NOMO-1 (cell line): ENCODE measurements around the gene VPS18.

ENCODE experiments used
- DNase-seq, 2 experiments: peaks; one replicate each; lab custom pipeline; 2025; ENCODE audit not compliant: unreplicated experiment in 2 of 2; lab: John Stamatoyannopoulos, UW

The VPS18 gene

DNA sequence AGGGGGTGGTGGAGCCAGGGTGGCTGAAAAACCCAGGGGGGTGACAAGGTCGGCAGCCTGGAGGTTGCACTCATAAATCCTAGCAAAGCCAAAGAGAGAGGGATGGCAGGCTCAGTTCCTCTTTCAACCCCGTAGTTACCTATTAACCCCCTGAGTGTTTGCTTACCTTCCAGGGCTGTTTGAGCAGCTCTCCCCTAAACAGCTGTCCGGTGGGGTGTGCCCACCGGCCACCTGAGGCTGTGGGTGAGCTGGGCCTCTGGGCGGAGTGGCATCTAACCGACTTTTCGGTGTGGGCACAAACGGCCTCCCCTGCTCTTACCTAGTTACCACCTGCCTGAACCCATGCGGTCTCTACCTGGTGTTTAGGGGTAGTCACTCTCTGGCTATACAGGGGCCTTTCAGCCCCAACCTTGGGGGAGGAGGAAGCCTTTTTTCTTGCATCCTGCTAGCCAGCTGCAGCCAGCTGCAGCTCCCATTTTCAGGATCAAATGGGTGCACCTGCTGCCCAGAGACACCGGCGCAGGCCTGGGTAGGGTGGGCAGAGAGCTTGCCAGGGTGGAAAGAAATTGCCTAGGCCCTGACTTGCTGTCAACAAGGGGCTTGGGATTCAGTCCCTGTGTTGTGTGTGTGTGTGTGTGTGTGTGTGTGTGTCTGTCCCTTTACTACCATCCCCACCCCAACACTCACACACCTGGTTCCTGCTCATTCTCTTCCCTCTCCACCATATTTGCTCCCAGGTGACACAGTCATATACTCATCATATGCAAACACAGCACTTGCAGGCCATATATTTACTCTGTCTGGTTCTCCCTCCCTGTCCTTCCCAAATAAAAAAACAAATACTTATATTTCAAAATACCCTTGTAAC lies 38.6 kb downstream of the VPS18 start:
- no peak for DNase-seq

DNA sequence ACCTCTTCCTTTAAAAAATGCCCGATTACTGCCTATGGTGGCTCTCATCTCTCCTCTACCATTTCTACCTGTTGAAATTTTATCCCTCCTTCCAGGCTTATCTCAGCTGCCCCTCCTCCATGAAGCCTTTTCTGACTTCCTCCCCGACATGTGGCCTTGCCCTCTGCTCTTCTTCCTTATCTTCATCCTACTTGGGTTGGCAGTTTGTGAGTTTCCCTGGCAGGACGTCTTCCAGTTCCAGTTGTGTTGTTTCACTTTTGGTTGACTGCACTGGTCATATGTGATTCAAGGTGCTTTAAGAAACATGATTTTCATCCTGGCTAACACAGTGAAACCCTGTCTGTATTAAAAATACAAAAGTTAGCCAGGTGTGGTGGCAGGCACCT lies 39.3 kb downstream of the VPS18 start:
- DNase-seq = no peak

DNA sequence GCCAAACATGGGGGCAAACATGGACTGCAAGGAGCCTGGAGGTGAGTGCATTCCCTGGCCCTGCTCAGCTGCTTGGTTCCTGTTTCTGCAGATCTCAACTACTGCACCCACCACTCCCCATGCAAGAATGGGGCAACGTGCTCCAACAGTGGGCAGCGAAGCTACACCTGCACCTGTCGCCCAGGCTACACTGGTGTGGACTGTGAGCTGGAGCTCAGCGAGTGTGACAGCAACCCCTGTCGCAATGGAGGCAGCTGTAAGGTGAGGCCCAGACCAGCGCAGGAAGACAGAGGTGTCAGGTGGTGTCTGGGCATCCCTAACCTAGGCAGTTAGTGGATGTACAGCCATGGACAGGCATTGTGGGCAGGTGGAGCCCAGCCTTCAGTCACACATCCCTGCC lies 40.2 kb downstream of the VPS18 start:
- no peak for DNase-seq

DNA sequence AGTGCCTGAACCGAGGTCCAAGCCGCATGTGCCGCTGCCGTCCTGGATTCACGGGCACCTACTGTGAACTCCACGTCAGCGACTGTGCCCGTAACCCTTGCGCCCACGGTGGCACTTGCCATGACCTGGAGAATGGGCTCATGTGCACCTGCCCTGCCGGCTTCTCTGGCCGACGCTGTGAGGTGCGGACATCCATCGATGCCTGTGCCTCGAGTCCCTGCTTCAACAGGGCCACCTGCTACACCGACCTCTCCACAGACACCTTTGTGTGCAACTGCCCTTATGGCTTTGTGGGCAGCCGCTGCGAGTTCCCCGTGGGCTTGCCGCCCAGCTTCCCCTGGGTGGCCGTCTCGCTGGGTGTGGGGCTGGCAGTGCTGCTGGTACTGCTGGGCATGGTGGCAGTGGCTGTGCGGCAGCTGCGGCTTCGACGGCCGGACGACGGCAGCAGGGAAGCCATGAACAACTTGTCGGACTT lies 42.0 kb downstream of the VPS18 start:
- no peak for DNase-seq

DNA sequence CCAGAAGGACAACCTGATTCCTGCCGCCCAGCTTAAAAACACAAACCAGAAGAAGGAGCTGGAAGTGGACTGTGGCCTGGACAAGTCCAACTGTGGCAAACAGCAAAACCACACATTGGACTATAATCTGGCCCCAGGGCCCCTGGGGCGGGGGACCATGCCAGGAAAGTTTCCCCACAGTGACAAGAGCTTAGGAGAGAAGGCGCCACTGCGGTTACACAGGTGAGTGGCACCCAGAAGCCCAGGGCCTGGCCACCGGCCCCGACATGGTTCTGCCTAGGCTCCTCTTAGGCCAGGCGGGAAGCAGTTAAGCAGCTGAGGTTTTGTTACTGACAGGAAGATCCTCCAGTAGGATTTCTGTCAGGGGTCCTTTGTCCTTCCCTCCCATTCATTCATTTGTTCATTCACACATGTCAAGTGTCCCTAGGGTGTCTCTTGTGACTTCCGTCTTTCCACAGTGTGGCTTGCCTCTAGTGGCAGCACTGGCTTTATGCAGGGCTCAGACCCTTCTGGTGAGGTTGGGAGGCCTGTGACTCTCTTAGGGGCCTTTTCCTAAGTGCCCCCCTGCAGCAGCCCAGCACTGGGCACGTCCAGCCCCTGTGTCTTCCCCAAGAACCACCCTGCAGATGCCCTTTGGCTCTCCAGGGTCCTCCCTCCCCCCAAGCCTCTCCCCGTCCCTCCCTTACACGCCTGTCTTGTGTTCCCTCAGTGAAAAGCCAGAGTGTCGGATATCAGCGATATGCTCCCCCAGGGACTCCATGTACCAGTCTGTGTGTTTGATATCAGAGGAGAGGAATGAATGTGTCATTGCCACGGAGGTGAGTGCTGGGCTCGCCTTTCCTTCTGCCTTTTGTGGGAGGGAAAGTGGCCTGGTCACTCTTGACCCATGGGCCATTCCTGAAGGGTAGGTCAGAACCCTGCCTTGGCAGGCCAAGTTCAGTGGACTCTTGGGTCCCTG lies 42.7 kb downstream of the VPS18 start:
- no peak for DNase-seq

DNA sequence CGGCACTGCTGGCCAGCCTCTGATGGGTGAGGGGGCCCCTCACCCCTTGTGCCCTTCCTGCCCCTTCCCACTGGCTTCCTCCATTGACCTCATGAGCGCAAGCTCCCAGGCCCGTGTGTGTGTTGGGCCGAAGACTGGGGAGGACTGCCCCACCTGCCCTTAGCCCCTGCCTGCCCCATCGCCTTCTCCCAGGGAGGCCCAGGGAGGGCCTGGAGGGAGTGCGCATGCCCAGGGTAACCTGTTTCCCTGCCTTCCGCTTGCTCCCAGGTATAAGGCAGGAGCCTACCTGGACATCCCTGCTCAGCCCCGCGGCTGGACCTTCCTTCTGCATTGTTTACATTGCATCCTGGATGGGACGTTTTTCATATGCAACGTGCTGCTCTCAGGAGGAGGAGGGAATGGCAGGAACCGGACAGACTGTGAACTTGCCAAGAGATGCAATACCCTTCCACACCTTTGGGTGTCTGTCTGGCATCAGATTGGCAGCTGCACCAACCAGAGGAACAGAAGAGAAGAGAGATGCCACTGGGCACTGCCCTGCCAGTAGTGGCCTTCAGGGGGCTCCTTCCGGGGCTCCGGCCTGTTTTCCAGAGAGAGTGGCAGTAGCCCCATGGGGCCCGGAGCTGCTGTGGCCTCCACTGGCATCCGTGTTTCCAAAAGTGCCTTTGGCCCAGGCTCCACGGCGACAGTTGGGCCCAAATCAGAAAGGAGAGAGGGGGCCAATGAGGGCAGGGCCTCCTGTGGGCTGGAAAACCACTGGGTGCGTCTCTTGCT lies 43.7 kb downstream of the VPS18 start:
- DNase-seq = no peak

DNA sequence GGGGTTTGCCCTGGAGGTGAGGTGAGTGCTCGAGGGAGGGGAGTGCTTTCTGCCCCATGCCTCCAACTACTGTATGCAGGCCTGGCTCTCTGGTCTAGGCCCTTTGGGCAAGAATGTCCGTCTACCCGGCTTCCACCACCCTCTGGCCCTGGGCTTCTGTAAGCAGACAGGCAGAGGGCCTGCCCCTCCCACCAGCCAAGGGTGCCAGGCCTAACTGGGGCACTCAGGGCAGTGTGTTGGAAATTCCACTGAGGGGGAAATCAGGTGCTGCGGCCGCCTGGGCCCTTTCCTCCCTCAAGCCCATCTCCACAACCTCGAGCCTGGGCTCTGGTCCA lies 44.3 kb downstream of the VPS18 start:
- DNase-seq = no peak

DNA sequence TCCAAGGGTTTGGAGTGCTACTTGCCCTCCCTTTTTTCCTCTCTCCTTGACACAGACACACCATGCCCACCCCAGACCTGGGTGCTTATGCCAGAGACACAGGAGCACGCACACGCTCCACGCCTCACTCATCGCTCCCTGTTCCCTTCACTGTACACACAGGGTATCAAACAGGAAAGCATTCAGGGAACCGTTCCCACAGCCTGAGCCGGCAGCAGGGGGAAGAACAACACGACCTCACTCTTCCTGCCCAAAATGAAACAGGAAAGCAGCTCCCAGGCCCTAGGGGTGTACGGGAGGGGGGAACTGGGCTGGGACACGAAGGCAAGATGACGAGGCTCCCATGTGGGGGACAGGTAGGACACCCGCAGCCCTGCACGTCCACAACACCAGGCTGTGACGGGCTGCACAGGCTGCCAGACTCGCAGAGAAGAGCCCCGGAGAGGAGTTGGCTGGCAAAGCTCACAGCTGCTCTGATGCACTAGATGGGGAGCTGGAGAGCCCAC lies 46.1 kb downstream of the VPS18 start:
- DNase-seq = no peak

DNA sequence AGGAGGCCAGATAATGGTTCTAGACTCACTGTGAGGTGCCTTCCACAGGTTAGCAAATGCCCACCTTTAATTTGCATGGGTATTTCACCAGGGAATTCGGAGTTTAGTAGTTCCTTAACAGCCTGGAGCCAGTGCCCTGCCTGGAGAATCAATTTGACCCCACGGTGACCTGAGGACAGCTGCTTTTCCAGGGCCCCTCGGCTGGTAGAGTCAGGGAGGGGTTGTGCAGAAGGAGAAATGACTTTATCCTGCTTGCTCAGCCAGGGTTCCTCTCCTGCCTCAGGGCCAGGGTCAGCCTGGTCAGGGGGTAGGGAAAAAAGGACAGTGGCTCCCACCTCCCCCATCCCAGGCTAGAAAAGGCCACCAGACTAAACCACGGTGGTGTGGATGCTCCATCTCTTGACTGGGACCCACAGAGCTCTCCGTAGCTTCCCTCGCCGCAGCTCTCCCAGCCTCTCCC lies 46.8 kb downstream of the VPS18 start:
- DNase-seq = no peak

DNA sequence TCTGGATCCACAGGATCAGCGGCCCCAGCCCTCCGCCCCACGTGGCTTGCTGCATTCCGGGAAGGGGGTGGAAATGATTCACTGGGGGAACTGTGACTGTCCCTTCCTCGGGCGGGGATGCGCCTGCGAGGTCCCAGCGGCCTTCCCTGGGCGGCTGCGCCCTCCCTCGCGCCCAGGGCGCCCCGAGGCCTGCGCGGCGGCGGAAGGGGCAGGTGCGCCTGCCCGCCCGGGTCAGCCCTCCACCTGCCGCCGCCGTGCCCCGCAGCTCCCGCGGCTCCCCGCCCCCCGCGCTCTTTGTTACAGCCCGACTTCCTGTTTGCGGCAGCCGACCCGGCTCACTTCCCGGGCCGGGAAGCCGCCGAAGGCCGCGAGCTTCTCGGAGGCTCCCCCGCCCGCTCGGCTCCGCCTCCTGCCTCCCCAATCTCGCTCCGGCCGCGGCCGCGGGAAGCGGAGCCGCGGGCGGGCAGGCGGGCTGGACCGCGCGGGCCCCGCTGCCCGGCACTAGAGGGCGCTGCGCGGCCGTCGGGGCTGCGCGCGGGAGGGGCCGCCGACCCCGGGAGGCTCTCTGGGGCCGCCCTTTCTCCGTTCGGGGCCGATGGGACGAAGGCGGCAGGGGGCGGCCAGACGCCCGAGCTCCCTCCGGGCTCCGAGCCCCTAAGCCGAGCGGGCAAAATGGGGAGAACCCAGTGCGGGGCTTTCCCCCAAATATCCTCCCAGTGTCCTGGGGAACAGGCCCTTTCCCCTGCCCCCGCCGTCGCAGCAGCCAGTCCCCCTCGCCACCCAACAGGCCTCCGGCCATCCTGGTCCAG lies 47.5 kb downstream of the VPS18 start:
- peak; percentile 73 to 91 for DNase-seq

DNA sequence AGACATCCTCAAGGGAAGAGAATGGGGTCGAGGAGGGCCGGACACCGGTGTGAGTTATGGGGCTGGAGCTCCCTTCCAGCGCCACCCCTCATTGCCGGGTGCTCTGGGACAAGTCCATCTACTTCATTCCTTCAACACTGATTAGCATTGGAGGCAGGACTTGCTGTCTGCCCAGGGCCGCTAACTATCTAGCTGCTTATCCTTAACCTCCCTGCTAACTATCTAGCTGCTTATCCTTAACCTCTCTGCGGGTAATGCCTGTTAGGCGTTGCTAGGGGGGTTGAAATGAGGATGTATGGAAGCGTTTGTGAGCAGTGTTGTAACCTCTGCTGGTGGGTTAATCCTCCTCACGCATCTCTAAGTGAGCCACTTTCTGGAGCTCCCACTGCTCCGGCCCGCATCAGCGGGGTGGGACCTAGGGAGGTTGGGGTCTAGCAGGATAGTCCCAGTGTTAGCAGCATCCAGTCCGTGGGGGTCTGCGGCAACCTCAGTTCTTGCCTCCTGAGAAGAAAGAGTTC lies 48.1 kb downstream of the VPS18 start:
- peak; percentile 35 to 47 for DNase-seq

DNA sequence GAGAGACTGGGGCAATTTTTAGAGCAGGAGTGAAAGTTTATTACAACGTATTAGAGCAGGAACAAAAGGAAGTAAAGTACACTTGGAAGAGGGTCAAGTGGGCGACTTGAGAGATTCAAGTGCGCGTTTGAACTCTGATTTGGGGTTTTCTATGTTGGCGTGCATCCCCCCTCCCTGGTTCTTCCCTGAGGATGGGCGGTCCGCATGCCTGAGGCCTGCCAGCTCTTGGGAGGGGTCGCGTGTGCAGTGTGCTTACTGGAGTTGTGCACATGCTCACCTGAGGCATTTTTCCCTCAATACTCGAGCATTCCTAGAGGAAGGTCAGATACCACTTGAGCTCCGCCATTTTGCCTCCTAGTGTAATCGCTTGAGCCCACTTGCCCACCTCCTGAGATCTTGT lies 48.6 kb downstream of the VPS18 start:
- DNase-seq = no peak

DNA sequence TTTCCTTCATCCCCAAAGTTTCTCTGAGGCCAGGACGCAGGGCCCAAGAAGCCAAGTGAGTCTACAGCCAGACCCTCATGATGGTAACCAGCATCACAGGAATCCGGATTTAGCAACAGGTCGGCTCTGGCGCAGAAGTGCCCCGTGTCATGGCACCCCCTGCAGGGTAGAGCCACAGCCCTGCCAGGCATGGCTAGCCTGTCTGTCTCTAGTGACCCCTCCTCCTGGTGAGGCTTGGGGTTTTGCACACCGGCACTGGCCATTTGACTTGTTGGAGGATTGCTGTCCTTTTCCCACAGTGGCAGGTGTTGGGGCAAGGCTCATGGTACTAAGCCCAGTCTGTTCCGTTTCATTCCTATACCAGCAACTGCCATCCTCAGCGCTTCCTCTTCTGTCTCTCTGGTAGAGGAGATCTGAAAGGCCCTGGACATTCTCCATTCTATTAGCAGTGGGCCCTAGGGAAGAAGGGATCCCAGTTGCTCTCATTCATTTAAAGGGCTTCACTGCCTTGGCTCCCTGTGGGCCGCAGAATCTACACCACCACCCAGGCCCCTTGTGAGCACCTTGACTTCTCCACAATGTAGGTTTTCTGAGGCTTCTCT lies 49.6 kb downstream of the VPS18 start:
- DNase-seq = no peak

DNA sequence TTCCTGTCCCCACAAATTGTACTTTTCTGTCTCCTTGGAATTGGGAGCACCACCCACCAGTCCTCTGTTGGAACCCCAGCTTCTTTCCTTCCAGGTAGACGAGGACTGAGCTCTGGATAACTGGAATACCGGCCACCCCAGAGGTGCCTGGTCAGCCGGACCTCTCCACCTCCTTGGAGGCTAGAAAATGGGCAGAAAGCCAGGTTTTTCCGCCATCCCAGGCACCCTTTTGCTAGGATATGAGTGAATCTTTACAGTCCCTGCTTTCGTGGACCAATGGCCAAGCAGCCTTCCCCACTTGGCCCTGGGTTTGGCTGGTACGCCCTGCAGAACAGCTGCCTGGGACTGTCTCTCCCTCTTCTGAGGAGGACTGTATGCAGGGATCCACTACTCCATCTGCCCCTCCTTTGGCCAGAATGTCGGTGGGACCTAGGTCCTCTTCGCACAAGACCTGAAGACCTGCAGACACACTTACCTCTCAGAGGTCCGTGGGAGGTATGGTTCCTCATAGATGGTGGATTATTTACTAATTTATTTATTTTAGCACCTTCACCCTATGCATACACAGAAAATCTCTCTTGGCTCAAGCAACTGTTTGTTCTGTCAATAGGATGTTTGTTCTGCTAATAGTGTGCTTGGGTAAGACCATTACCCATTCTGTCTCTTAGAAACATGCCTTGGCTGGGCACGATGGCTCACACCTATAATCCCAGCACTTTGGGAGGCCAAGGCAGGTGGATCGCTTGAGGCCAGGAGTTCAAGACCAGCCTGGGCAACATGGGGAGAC lies 50.5 kb downstream of the VPS18 start:
- DNase-seq = no peak

DNA sequence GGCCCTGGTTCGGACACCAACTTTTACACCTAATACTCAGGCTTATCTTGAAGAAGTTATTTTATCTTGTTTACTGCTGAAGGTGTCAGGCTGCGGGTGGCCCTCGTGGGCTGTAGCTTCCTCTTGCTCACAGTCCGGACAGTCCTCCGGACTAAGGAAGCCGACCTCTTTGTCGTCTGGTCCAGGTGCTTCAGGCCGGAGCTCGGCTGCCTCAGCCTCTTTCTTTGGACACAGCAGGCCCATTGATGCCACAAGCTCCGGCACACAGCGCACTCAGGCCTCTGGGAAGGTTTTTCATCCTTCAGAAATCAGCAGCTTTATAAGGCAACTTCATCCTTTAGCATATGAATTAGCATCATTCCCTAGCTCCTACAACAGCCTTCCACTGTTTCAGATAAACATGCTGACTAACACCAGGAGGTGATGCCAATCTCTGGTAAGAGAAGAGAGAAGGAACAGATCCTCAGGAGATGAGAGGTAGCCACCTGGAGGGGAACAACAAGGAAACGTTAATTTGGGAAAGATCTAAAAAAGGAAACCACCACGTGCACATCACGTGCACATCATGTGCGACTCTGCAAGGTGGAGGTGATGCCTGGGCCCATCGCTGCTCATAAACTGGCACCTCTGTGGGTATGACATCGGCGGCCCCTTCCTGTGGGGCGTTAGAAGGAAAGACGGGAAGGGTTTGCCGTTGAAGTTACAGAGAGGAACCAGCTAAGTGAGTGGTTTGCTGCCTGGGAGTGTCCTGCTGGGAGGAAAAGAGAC lies 54.6 kb downstream of the VPS18 start:
- no peak for DNase-seq

DNA sequence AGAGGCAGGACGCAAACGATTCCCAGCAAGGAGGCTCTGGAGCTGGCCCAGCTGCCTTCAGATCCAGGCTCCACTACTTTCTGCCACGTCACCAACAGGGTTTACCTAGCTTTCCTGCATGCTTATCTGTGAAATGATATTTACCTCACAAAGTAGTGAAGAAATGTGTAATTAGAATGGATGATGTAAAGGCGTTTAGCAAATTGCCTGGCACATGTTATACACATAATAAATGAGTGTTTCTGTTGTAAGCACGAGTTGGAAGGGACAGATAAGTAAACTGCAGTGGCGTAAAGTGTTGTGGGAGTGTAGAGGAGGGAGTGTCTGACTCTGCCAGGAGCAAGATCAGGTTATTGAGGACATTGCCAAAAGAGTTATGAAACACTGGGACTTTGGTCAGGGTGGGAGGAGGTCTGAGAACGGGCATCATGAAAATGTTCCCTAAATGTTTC lies 55.5 kb downstream of the VPS18 start:
- no peak for DNase-seq

DNA sequence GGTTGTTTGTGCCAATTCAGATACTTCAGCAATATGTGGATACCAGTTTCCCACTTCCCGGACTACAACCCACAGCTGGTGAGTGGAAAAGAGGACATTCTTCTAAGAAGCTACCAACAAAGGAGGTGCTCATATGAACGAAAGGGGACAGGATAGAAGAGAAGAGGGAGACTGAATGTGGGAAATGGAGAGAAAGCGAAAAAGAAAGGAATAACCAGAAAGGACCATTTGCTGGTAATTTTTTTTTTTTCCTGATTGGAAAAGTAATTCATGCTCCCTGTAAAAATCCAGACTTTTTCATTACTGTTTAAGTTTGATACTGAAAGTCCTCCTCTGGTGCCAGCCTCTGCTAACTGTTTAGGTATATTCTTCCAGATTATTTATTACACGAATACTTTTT lies 57.5 kb downstream of the VPS18 start:
- DNase-seq = no peak
